Brain pericyte (primary cell): ENCODE results near the gene UBE2U.
A peak's percentile ranks its signal among the peaks of the same experiment; 100 is the strongest.
"Not testable (repeated sequence)": the region's sequence is repeated elsewhere in the genome, so short reads cannot be mapped to it uniquely, and the experiment has no call there.

Experiments used
- DNase-seq: peaks from one replicate; pipeline ENCODE4 v3.0.0-alpha.2; 2012; ENCODE audit warnings: low read depth, low spot score

The UBE2U gene

GRCh38 chr1:64239519-64239918 is 36.1 kb downstream of the UBE2U start:
- not testable (repeated sequence) for DNase-seq

GRCh38 chr1:64240206-64240605 is 36.8 kb downstream of the UBE2U start:
- DNase-seq = no peak

- DNase-seq = no peak
Observed at GRCh38 chr1:64241069-64241468, 37.6 kb downstream of the UBE2U start.

GRCh38 chr1:64242895-64243756 is 39.7 kb downstream of the UBE2U start:
- no peak for DNase-seq

GRCh38 chr1:64243757-64244080 is 40.3 kb downstream of the UBE2U start:
- no peak for DNase-seq

GRCh38 chr1:64245495-64245894 is 42.1 kb downstream of the UBE2U start:
- no peak for DNase-seq

GRCh38 chr1:64246294-64246917 is 43.0 kb downstream of the UBE2U start:
- DNase-seq = no peak

- no peak for DNase-seq
Observed at GRCh38 chr1:64248065-64248464, 44.6 kb downstream of the UBE2U start.

- DNase-seq = not testable (repeated sequence)
Observed at GRCh38 chr1:64250472-64250871, 47.0 kb downstream of the UBE2U start.

GRCh38 chr1:64251971-64252370 is 48.5 kb downstream of the UBE2U start:
- no peak for DNase-seq

GRCh38 chr1:64257233-64257632 is 53.8 kb downstream of the UBE2U start:
- not testable (repeated sequence) for DNase-seq

GRCh38 chr1:64258444-64258843 is 55.0 kb downstream of the UBE2U start:
- not testable (repeated sequence) for DNase-seq

- no peak for DNase-seq
Observed at GRCh38 chr1:64263335-64263734, 59.9 kb downstream of the UBE2U start.

GRCh38 chr1:64263856-64264255 is 60.4 kb downstream of the UBE2U start:
- no peak for DNase-seq

- DNase-seq = no peak
Observed at GRCh38 chr1:64265141-64265540, 61.7 kb downstream of the UBE2U start.

- no peak for DNase-seq
Observed at GRCh38 chr1:64266991-64267390, 63.6 kb downstream of the UBE2U start.

GRCh38 chr1:64268653-64269557 is 65.5 kb downstream of the UBE2U start:
- DNase-seq = peak; percentile 36

- no peak for DNase-seq
Observed at GRCh38 chr1:64269558-64269884, 66.1 kb downstream of the UBE2U start.

- no peak for DNase-seq
Observed at GRCh38 chr1:64280001-64280400, 76.6 kb downstream of the UBE2U start.

GRCh38 chr1:64282351-64282750 is 78.9 kb downstream of the UBE2U start:
- no peak for DNase-seq

GRCh38 chr1:64287071-64287470 is 83.6 kb downstream of the UBE2U start:
- DNase-seq = no peak

GRCh38 chr1:64290420-64290819 is 87.0 kb downstream of the UBE2U start:
- DNase-seq = no peak
